ENCODE data around the gene NT5C1A.

NT5C1A gene

GRCh38 chr1:39633422-39633821 lies 38.5 kb downstream of the NT5C1A start:
- DNase-seq: no peak

- no peak for DNase-seq
Observed at GRCh38 chr1:39632682-39633417, 39.1 kb downstream of the NT5C1A start.

GRCh38 chr1:39632323-39632681 lies 39.6 kb downstream of the NT5C1A start:
- no peak for DNase-seq

- DNase-seq: no peak
Observed at GRCh38 chr1:39631361-39632322, 40.3 kb downstream of the NT5C1A start.

- no peak for DNase-seq
Observed at GRCh38 chr1:39628807-39629350, 43.0 kb downstream of the NT5C1A start.

- no peak for DNase-seq
Observed at GRCh38 chr1:39626646-39627045, 45.3 kb downstream of the NT5C1A start.

GRCh38 chr1:39625462-39626273 lies 46.2 kb downstream of the NT5C1A start:
- no peak for DNase-seq

- DNase-seq: no peak
Observed at GRCh38 chr1:39625009-39625408, 46.9 kb downstream of the NT5C1A start.

GRCh38 chr1:39623053-39623452 lies 48.9 kb downstream of the NT5C1A start:
- DNase-seq: no peak

GRCh38 chr1:39622427-39622826 lies 49.5 kb downstream of the NT5C1A start:
- no peak for DNase-seq

GRCh38 chr1:39620659-39621165 lies 51.2 kb downstream of the NT5C1A start:
- no peak for DNase-seq

GRCh38 chr1:39617488-39618049 lies 54.3 kb downstream of the NT5C1A start:
- DNase-seq: no peak

- DNase-seq: no peak
Observed at GRCh38 chr1:39615086-39615673, 56.7 kb downstream of the NT5C1A start.

GRCh38 chr1:39614488-39614887 lies 57.4 kb downstream of the NT5C1A start:
- DNase-seq: no peak

GRCh38 chr1:39613250-39613649 lies 58.7 kb downstream of the NT5C1A start:
- DNase-seq: no peak

GRCh38 chr1:39609618-39610331 lies 62.1 kb downstream of the NT5C1A start:
- no peak for DNase-seq
